Endometrial microvascular endothelial cells (primary cell): ENCODE data around the gene SERPINA5. TPM values are rescaled to one million over a fixed set of nuclear protein-coding genes. Genes with fewer than 3 reads are reported as not detected.
"Not testable (repeated sequence)": the region's sequence is repeated elsewhere in the genome, so short reads cannot be mapped to it uniquely, and the experiment has no call there.

Experiments used
- in situ Hi-C: cut with HindIII; loops from 2 replicates; pipeline ENCODE4 v1.10.0; 2017; ENCODE audit warnings: low sequenced_read_pairs, low pct_unique_long_range_greater_than_20kb; ENCODE audit errors: inconsistent ontology term
- total RNA-seq: library from RNA; depleted of rRNA; stranded (reverse); fragments of >200 nt; gene quantifications from one replicate; pipeline ENCODE4 v1.2.3, GENCODE V29; 2015; ENCODE audit errors: inconsistent ontology term

SERPINA5 gene
- total RNA-seq, 1 donor from 2014 or later = 0.09 TPM

- in situ Hi-C loops = no loop called here
Observed at GRCh38 chr14:94633121-94633520, 51.9 kb downstream of the SERPINA5 start.

- in situ Hi-C loops = no loop called here
Observed at GRCh38 chr14:94635154-94635553, 53.9 kb downstream of the SERPINA5 start.

- in situ Hi-C loops = no loop called here
Observed at GRCh38 chr14:94636744-94637412, 55.7 kb downstream of the SERPINA5 start.

GRCh38 chr14:94637814-94638213 is 56.6 kb downstream of the SERPINA5 start:
- in situ Hi-C loops = not testable (repeated sequence)

- in situ Hi-C loops = no loop called here
Observed at GRCh38 chr14:94638339-94638738, 57.1 kb downstream of the SERPINA5 start.

- in situ Hi-C loops = no loop called here
Observed at GRCh38 chr14:94638961-94639817, 58.0 kb downstream of the SERPINA5 start.

GRCh38 chr14:94640721-94641631 is 59.8 kb downstream of the SERPINA5 start:
- in situ Hi-C loops = no loop called here

- in situ Hi-C loops = no loop called here
Observed at GRCh38 chr14:94641632-94641955, 60.4 kb downstream of the SERPINA5 start.

Other genes starting within 250 kb of the SERPINA5 start
- not detected for gene SERPINA2, start 214.7 kb upstream of the SERPINA5 start, total RNA-seq
- gene SERPINA1, start 192.8 kb upstream of the SERPINA5 start, total RNA-seq = not detected
- gene SERPINA11, start 128.6 kb upstream of the SERPINA5 start, total RNA-seq = not detected
- not detected for gene SERPINA9, start 105.2 kb upstream of the SERPINA5 start, total RNA-seq
- gene SERPINA12, start 72.0 kb upstream of the SERPINA5 start, total RNA-seq = not detected
- not detected for gene SERPINA4, start 20.0 kb upstream of the SERPINA5 start, total RNA-seq
- not detected for gene SERPINA3, start 31.0 kb downstream of the SERPINA5 start, total RNA-seq
- gene GSC, start 188.7 kb downstream of the SERPINA5 start, total RNA-seq = not detected